Adrenal gland (tissue), 12 donors: ENCODE measurements around the gene CHRNG. TPM values are rescaled to one million over a fixed set of nuclear protein-coding genes. Genes with fewer than 3 reads are reported as not detected.
"Not testable (repeated sequence)": the region's sequence is repeated elsewhere in the genome, so short reads cannot be mapped to it uniquely, and the experiment has no call there.

Experiments
- DNase-seq, 7 donors: peaks; one replicate each; pipeline ENCODE4 v3.0.0-alpha.2; 2019 to 2020
- H3K27ac ChIP-seq, 5 donors: fragments of 200-600 bp; sonication (generic) in 4 of 5; 1 replicate in 3 of 5; 2 replicates in 2 of 5; pipeline versions ENCODE4 v1.5.1 to v1.8.0; 2016 to 2020; ENCODE audit warnings: mild to moderate bottlenecking in 1 of 5
- H3K27me3 ChIP-seq: fragments of 200-600 bp; 2 replicates; pipeline ENCODE4 v1.8.0; 2021
- H3K36me3 ChIP-seq, 2 donors: fragments of 200-600 bp; replicated peaks in 1 of 2; 1 replicate in 1 of 2; 2 replicates in 1 of 2; pipeline versions ENCODE4 v1.5.1 to v1.8.0; 2018 to 2022
- H3K4me1 ChIP-seq, 2 donors: fragments of 200-600 bp; replicated peaks in 1 of 2; 1 replicate in 1 of 2; 2 replicates in 1 of 2; pipeline versions ENCODE4 v1.5.1 to v1.8.0; 2018 to 2021
- H3K4me3 ChIP-seq, 4 donors: fragments of 200-600 bp; sonication (generic) in 3 of 4; one replicate each; pipeline ENCODE4 v1.5.1; 2016 to 2018
- H3K9me3 ChIP-seq, 3 donors: fragments of 200-600 bp; sonication (generic) in 1 of 3; replicated peaks in 1 of 3; 1 replicate in 2 of 3; 2 replicates in 1 of 3; pipeline versions ENCODE4 v1.5.1 to v1.8.0; 2016 to 2021
- POLR2A ChIP-seq, 2 donors: fragments of 450-650 bp; IDR thresholded peaks; one replicate each; pipeline ENCODE4 v1.6.1; 2017; ENCODE audit warnings: antibody characterized with exemption in 2 of 2, mild to moderate bottlenecking in 2 of 2, moderate library complexity in 1 of 2
- WGBS, 4 donors: extraction: QIAGEN DNeasy Blood & Tissue Kit in 2 of 4; methylation state at CpG; one replicate each; pipeline versions ENCODE4 v1.1.5 to v1.1.7; 2013 to 2017; 5-methylcytosine and 5-hydroxymethylcytosine counted together
- intact Hi-C, 2 donors: fragments of 100-400 bp; cut with DNase I; formaldehyde crosslinking; loops; one replicate each; pipeline versions ENCODE4 v1.14.1 to v1.15.0; 2022 to 2023
- polyA plus RNA-seq, 3 donors: library from polyadenylated mRNA; stranded (reverse); fragments of 200-250 nt in 2 of 3; fragments of 350-450 nt in 1 of 3; fragmentation: Illumina TruSeq in 1 of 3; extraction: RNeasy Lipid Tissue Mini Kit (QIAGEN cat#74804) in 1 of 3; gene quantifications; one replicate each; pipeline ENCODE4 v1.2.3, GENCODE V29; 2013 to 2014
- total RNA-seq, 9 donors: library from RNA; depleted of rRNA in 4 of 9; stranded (reverse); fragments of >200 nt in 4 of 9; fragments of 120-200 nt in 1 of 9; fragmentation: NEBNext Ultra II Directional in 1 of 9; extraction: Animal tissue kit (Norgen Biotek cat#: 25700) in 1 of 9; gene quantifications; one replicate each; pipeline versions ENCODE4 v1.1.0 to v1.2.4, GENCODE V29; 2013 to 2023
- TF ChIP-seq, protein P1 (sequence below), 6 experiments: fragments of 450-650 bp in 4 of 6; fragments of 200-600 bp in 2 of 6; sonication (generic) in 1 of 6; IDR thresholded peaks; 1 replicate in 5 of 6; 2 replicates in 1 of 6; pipeline versions ENCODE4 v1.5.1 to v1.8.0; 2016 to 2021; ENCODE audit warnings: antibody characterized with exemption in 6 of 6, mild to moderate bottlenecking in 2 of 6, moderate library complexity in 1 of 6
- donor health status: healthy with polysubstance abuse.
- donor health status: Bipolar disorder and iron deficiency.
- donor health status: DM: yes; HTN: yes; CAD: no.
- donor health status: DM: no; HTN: no; CAD: no.
- donor health status: DM: no; HTN: no; CAD: no.
- donor health status: DM: yes; HTN: yes; CAD: no.

CHRNG gene
- total and polyA plus RNA-seq, 12 donors: 0.08 to 0.22 TPM; not detected in 10

DNA sequence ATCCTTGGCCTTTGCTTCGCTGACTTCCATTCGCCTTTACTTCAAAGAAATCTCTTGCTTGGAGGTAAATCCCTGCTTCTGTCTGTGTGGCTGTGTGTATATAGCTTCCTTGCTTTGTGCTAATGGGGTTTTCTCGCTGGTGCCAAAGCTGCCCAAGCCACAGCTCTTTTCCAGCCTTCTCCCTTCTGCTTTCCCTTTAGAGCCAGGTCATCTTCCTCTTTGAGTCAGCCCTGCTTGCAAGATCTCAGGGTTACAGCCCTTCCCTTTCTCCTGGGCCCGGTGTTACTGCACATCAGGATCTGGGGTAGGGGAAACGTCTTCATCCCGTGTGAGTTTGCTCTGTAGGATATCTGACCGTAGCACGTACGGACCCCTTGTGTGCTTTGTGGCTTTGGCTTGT, 30.0 kb downstream of the CHRNG start:
- intact Hi-C loops: no loop called here
- 94 to 98% (median 96%) methylated on average over 9 of the region's 9 CpGs for WGBS, 4 donors
- no peak for DNase-seq
- Histone ChIP-seq H3K27ac (no peak overlapping the region), H3K9me3 (no peaks in the 10 kb centered on the region), H3K36me3 (peaks cover 0 to 70% of the 10 kb centered on the region in 2 donors), H3K27me3 (no peaks in the 10 kb centered on the region), H3K4me3 (no peak overlapping the region), H3K4me1 (no peaks in the 10 kb centered on the region)
- TF ChIP-seq POLR2A (IDR thresholded peaks at IDR 0.05): no peak
- TF ChIP-seq, protein P1, sequence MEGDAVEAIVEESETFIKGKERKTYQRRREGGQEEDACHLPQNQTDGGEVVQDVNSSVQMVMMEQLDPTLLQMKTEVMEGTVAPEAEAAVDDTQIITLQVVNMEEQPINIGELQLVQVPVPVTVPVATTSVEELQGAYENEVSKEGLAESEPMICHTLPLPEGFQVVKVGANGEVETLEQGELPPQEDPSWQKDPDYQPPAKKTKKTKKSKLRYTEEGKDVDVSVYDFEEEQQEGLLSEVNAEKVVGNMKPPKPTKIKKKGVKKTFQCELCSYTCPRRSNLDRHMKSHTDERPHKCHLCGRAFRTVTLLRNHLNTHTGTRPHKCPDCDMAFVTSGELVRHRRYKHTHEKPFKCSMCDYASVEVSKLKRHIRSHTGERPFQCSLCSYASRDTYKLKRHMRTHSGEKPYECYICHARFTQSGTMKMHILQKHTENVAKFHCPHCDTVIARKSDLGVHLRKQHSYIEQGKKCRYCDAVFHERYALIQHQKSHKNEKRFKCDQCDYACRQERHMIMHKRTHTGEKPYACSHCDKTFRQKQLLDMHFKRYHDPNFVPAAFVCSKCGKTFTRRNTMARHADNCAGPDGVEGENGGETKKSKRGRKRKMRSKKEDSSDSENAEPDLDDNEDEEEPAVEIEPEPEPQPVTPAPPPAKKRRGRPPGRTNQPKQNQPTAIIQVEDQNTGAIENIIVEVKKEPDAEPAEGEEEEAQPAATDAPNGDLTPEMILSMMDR (IDR thresholded peaks at IDR 0.05): no peak

DNA sequence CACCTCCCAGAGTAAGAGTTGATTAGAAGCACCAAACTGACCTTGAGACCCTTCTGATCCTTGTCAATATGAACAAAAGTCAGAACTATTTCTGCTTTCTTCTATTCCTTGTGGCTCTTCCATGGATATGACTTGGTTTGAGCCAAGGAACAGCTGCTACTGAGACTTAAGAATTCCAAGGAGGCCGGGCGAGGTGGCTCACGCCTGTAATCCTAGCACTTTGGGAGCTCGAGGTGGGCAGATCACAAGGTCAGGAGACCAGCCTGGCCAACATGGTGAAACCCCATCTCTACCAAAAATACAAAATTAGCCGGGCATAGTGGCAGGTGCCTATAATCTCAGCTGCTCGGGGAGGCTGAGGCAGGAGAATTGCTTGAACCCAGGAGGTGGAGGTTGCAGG, 31.0 kb downstream of the CHRNG start:
- intact Hi-C loops, H3K27ac ChIP-seq, H3K9me3 ChIP-seq, H3K4me1 ChIP-seq, DNase-seq, H3K4me3 ChIP-seq, H3K27me3 ChIP-seq: not testable (repeated sequence)
- peaks cover 0 to 62% of the 10 kb centered on the region in 2 donors for H3K36me3 ChIP-seq
- 89 to 100% (median 96%) methylated on average over 6 of the region's 6 CpGs for WGBS, 4 donors

DNA sequence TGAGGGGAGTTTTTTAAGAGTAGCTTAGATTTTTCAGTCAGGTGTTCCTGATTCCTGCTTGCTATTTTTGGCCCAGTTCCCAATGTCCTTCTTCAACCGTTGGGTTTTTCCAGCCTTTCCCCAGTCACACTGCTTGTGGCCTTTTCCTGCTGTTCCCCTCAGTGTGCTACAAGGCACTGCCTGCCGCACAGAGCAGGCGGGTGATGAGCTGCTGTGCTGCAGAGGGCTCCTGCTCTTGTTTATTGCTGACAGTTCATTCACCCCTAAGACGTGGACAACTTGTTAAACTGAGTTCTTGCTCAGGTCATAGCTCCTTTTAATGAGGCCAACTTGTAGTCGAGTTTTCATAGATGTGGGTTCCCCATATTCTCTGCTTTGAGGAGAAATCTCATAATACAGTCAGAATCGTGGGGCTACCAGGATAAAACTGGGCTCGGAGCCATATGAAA, 31.6 kb downstream of the CHRNG start:
- Histone ChIP-seq H3K4me1 (no peaks in the 10 kb centered on the region), H3K9me3 (no peaks in the 10 kb centered on the region), H3K36me3 (peaks cover 0 to 56% of the 10 kb centered on the region in 2 donors), H3K27me3 (no peaks in the 10 kb centered on the region), H3K4me3 (no peak overlapping the region), H3K27ac (no peak overlapping the region)
- no peak for TF ChIP-seq POLR2A (IDR thresholded peaks at IDR 0.05)
- intact Hi-C loops: no loop called here
- DNase-seq: no peak
- 65 to 77% (median 69%) methylated on average over 7 of the region's 7 CpGs for WGBS, 4 donors

DNA sequence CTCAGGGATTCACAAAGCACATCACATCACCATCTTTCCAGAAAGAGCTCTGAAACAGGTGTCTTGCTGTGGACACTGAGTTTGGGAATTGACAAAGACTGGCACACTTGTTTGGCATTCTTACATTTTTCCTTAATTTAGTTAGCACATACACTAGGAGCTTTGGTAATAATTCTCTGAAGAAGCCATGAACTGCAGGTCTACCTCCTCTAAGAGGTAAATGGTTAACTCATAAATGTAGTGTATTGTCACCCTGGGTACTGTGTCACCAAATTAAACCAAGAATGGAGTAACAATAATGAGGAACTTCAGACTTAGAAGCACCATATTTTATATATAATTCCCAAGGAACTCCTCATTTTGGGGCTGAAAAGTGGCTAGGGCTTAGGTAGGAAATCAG, 33.5 kb downstream of the CHRNG start:
- TF ChIP-seq, protein P1 (IDR thresholded peaks at IDR 0.05): no peak
- no peak for TF ChIP-seq POLR2A (IDR thresholded peaks at IDR 0.05)
- no peak for DNase-seq
- Histone ChIP-seq H3K9me3 (no peaks in the 10 kb centered on the region), H3K36me3 (peaks cover 0 to 36% of the 10 kb centered on the region in 2 donors), H3K27me3 (no peaks in the 10 kb centered on the region), H3K4me3 (no peak overlapping the region), H3K4me1 (no peaks in the 10 kb centered on the region), H3K27ac (no peak overlapping the region)
- intact Hi-C loops: no loop called here

DNA sequence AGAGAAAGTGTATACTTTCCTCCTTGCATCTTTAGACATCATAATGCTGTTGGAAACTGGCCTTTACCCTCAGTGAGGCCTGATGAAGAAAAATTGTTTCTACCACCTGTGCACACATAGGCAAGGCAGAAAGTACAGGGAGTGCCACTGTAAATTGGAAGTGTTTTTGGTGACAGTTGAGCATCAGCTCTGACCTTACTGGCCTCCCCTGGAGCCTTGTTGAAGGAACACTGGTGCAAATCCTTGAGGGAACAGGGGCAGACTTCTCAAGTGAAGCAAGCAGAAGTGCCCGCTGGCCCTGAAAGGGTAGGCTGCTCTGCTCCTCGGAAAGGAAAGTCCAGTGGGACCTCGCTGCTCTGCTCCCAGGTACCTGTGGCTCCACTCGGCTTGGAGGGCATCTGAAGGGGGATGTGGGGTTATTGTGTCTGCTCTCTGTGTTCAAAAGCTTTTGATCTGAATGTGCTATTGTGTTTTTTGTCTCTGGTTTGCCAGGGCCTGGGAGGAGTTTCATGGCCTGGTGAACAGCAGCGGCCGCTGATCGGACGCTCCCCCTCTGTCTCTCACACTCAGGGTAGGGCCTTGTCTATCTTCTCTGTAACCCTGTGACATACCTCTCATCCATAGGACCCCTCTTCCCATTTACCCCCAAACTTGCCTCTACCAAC, 34.4 kb downstream of the CHRNG start:
- H3K36me3 ChIP-seq: peaks cover 0 to 28% of the 10 kb centered on the region in 2 donors
- H3K27ac ChIP-seq: no peak overlapping the region
- H3K27me3 ChIP-seq: no peaks in the 10 kb centered on the region
- H3K4me3 ChIP-seq: no peak overlapping the region
- H3K4me1 ChIP-seq: no peaks in the 10 kb centered on the region
- intact Hi-C loops: no loop called here
- WGBS, 4 donors: 94 to 99% (median 97%) methylated on average over 8 of the region's 8 CpGs
- no peaks in the 10 kb centered on the region for H3K9me3 ChIP-seq
- no peak for DNase-seq
- TF ChIP-seq, protein P1 (IDR thresholded peaks at IDR 0.05): no peak
- no peak for TF ChIP-seq POLR2A (IDR thresholded peaks at IDR 0.05)
